Measurements from ENCODE around the gene GGT6. TPM values are rescaled to one million over a fixed set of nuclear protein-coding genes. Genes with fewer than 3 reads are reported as not detected.

The GGT6 gene
- total RNA-seq, 1 experiment from 2014 or later, result not detected

DNA sequence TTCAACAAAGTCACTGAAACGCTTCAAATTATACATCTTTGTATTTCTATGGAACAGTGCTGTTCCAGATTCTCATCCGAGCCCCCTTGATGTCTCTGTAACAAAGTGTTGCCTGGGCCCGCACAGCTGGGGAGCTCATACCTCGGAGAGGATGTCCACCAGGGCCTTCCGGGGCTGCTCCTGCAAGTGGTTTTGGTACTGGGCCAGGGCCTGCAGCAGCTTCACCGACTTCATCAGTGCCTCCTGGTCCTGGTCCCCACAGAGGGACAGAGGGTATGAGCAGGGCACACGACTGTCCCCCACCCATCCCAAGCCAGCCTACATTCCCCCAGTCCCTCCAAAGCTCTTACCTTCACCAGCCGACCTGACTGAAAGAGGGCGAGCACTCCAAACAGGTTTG, 6.7 kb downstream of the GGT6 start:
- DNase-seq (ENCODE audit: low read depth), result no peak

DNA sequence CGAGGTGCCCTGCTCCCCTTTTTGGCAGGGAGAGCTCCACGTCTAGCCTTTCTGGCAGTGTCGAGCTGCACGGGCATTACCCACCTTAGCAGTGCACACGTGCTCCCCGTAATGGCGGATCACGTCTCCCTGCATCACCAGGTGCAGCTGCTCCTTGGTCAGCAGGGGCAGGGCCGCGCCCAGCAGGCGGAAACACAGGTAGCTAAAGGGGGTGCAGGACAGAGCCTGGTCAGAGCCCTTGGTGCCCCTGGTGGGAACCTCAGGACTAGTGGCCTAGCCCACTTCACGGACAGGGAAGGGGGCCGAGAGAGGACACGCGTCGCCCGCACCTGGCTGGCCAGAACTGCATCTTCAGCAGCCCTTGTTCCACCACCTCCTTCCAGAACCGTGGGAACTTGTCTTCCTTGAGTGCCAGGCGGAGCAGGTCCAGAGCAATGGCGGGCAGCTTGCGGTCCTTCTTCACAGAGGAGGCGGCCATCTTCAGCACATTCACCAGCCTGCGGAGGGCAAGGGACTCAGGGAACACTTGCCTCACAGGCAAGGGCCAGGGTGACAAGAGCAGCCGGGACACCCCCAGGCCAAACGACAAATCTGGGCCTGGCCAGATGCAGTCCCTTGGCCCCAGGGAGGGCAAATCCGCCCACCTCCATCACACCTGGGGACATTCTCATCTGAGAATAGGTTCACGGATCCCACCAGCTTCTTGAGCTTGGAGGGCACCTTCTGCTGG, 8.4 kb downstream of the GGT6 start:
- no peak for DNase-seq (ENCODE audit: low read depth)

DNA sequence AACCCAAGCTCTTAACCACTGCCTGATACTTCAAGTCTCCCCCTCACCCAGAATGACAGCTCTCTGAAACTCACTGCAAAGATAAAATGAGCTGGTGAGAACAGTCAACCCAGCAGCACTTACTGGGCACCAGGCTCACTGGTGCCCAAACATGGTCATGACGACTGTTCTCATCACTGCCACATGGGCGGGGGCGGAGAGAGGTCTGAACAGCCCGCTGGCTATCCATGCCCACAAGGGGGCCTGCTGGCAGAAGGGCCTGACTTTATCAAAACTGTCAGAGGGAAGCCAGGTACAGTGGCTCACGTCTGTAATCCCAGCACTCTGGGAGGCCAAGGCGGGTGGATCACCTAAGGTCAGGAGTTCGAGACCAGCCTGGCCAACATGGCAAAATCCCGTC, 9.2 kb downstream of the GGT6 start:
- no peak for DNase-seq (ENCODE audit: low read depth)

DNA sequence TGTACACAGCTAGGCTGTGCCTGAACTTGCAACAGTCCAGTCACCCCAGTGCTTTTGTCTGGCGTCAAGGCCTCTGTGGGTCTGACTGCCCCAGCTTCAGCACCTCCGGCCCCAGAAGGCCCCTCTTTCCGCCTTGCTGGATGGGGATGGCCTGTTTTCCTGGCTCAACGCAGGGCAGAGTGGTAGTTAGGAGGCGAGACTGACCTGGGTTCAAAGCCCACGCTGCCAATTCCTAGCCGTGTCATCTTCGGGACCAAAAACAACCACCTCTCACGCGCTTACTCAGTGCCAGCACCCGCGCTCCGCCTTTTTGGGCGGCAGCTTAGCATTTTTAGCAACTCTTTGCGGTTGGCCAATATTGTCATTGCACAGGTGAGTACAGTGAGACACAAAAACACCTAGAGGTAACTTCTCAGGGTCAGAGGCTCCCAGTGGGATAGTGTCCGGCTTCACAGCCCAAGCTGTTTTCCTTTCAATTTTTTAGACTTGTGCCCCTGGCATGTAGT, 9.8 kb downstream of the GGT6 start:
- no peak for DNase-seq (ENCODE audit: low read depth)

DNA sequence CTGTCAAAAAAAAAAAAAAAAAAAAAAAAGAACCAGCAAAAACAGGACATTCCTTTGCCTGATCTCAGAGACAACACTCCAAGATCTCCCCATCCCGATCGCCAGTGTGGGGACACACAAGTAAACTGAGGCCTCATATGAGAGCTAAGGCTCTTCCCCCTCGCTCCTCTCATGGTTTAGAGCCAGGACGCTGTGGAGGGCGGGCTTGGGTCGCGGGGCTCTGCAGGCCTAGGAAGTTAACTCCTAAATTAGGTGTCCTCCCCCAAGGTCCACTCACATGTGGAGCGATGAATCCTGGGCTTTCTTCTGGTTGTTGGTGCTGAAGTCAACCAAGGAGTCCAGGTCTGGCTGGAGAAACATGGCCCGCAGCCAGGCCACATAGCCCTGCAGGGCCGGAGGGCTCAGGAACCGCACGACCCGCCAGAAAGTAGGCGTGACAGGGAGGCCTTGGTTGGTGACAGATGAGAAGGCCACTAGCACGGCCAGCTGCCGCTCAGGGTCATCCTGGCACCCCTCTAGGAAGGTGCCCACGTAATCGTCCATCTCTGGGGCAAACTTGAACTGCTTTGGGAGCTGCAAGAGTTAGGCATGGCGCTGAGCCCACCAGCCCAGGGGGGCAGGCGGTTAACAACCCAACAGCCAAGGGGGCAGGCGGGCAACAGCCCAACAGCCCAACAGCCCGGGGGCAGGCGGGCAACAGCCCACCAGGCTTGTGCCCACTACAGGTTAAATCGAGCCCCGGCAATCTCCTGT, 10.4 kb downstream of the GGT6 start:
- no peak for DNase-seq (ENCODE audit: low read depth)

DNA sequence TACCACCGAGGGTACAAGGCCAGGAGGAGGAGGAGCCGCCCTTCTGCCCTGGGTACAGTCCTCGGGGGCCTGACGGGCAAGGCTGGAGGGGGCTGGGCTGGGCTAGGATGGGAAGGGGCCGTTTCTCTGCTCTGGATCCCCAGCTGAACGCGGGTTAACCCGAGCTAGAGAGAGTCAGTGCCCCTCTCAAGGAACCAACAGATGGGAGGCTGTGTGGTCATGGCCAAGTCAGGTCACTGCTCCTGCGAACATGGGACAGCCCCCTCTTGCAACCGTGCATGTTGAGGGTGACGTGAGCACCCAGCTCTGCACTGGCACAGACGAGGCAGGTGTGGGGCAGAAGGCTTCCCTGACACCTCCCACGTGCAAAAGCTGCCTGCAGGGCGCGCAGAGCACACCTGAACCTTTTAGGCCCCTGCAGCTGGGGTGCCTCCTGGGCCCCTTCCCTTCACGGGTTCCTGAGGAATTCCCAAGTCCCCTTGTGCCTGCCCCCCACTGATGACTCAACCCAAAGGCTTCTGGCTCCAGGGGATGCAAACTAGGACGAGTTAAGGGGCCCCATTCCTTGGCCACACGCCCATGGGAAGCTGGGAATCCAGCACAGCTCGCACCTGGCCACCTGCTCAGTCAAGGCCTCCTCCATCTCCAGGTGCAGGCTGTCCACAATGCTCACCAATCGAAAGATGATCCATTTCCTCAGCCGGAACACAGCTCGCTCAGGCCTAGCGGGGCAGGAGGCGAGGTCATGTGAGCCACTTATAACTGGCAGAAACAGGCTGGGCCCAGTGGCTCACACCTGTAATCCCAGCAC, 11.5 kb downstream of the GGT6 start:
- no peak for DNase-seq (ENCODE audit: low read depth)

DNA sequence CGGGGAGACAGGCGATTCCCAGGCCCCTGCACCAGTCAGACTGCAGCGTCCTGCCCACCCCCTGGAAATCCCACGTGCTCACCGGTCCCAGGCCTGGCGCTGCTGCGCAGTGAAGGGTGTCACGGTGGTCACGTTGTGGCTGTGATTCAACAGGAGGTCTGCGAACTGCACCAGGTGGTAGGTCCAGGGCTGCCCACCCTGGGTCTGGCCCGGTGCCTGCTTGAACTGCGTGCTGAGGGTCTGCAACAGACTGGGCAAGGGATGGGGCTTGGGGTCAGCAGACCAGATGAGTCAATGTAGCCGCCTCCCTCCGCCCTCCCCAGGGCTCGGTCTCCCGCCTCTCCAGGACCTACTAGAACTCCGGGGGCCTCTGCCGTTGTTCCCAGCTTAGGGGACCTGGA, 12.3 kb downstream of the GGT6 start:
- no peak for DNase-seq (ENCODE audit: low read depth)

DNA sequence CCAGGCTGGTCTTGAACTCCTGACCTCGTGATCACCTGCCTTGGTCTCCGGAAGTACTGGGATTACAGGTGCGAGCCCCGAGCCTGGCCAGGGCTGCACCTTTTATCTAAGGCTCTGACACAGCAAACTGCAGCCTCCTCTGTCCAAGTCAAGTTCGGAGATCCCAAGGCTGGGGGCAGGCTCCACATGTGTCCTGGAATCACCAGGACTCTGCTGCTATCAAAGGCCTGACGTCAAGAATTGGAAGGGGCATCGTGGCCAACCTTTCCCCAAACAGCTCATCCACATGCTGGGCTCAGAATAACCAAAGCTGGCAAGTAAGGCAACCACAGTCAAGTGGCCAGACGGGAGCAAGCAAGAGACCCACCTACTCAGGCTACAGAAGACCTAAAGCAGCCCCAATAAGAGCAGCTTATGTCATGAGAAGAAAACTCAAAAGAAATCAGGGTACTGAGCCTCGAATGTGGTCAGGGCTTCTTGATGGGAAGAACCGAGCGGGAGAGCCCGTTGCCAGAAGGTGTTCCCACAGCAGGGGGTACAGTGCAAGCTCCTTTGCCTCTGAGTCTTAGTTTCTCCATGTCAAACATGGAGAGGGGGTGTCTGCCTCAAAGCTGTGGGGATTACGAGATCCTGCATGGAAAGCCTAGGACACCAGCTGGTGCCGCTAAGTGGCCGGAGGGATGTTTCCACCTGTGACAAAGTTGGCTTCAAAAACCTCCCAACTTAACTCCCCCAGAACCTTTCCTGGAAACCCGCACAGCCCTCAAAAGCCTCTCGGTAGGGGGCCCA, 13.1 kb downstream of the GGT6 start:
- no peak for DNase-seq (ENCODE audit: low read depth)

DNA sequence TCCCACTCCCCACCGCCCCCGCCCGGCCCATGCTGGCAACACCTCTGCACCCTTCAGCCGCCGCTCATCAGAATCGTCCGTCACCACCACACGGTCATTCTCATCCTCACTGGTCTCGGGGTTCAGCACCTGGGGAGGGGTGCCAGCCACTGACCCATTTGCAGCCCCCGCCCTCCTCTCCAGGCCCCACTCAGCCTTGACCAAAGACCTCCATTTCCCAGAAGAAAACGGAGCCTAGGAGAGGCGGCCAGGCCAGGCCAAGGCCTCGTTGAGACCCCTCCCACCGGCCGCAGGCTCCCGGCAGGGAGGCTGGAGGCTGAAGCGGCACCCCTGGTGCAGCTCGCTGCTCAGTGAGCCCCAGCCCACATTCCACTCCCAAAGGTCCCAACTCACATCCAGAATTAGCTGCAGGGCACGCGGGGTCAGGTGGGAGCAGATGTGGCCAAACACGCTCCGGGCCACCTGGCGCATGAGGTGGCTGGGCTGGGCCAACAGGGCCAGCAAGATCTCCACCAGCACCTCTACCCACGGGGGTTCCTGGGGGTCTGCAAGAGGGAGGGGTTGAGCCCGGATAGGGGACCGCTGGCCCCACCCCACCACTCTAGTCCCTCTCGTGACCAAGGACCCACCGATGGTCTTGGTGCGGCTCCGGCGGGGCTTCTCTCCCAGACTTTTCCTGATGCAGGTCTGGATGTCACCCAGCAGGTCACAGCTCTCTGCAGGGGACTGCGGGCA, 15.0 kb downstream of the GGT6 start:
- DNase-seq (ENCODE audit: low read depth), result no peak

DNA sequence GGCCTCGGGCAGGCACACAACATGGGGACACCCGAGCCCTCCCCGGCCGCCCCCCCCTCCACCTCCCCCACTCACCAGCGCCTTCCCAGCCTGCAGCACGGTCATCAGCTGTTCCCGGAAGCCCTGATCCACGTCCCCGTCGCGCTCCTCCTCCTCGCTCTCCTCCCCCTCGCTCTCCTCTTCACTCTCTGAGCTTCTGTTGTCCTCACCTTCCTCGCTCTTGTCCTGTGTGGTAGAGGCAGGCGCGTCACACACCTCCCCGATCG, 15.5 kb downstream of the GGT6 start:
- DNase-seq (ENCODE audit: low read depth), result no peak

DNA sequence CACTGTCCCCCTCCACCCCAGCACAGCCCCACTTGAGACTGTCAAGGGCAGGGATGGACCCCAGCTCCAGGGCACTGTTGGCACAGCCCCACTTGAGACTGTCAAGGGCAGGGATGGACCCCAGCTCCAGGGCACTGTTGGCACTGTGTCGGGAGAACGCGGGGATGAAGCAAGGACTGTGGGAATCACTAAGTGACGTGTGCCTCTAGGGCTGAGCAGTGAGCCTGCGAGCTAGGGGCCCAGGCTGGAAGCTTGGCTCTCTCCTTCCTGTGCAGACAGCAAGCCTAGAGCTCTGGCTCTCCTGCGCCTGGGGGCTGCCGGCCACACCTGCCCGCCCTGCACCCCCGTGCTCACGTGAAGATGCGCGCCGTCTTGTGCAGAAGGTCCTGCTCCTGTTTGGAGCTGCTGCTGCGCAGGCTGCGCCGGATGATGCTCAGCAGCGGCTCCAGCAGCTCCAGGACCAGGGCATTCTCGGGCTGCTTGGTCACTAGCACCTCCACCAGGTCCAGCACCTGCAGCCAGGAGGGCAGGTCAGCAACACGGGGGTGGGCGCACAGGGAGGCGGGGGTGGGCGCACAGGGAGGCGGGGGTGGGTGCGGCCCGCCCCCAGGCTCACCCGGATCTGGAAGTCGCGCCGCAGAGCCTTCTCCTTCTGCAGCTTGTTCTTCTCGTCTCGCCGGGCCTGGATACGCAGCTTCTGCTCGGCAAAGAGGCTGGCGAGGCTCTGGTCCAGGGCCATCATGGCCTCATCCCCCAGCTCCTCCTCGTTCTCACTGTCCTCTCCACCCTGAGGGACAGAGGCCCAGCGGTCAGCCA, 16.0 kb downstream of the GGT6 start:
- DNase-seq (ENCODE audit: low read depth), result no peak

DNA sequence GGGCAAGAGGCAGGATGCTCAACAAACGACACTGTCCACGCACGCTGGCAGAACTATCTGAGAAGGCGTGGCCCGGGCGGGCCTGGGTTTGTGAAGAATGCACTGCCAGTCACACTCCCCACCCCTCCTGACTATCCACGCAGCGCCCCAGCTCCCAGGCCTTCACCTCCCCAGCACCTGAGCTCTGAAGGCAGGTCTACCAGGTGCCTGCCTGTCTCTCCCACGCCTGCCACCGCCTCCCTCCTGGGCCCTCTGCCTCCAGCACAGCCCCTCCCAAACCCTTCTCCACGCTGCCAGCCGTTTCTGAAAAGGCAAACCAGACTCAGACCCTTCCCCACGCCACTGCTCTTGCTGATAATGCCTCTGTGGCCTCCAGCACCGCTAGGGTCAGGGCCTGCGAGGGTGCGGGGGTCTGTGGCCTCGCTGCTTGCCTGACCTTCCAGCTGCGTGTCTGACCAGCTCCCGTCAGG, 16.8 kb downstream of the GGT6 start:
- DNase-seq (ENCODE audit: low read depth), result no peak

DNA sequence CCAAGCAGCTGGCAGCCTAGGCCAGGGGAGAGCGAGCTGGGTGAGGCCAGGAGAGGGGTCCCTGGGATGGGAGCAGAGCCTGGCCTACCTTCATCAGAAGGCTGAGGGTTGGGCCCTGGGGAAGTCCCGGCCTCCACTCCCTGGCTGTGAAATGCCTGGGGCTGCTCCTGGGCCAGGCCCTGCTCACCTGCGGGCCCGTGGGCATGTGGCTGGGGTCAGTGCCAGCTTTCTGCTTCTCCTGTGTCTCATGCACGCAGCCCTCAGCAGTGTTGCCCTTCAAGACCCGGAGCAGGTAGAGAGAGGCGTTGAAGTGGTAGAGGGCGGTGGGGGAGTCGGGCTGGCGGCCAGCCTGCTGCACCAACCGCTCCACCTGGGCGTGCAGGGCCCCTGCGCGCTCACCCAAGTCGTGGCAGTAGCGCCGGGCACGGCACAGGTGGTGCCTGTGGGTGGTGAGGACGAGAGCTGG, 17.6 kb downstream of the GGT6 start:
- DNase-seq (ENCODE audit: low read depth), result no peak

DNA sequence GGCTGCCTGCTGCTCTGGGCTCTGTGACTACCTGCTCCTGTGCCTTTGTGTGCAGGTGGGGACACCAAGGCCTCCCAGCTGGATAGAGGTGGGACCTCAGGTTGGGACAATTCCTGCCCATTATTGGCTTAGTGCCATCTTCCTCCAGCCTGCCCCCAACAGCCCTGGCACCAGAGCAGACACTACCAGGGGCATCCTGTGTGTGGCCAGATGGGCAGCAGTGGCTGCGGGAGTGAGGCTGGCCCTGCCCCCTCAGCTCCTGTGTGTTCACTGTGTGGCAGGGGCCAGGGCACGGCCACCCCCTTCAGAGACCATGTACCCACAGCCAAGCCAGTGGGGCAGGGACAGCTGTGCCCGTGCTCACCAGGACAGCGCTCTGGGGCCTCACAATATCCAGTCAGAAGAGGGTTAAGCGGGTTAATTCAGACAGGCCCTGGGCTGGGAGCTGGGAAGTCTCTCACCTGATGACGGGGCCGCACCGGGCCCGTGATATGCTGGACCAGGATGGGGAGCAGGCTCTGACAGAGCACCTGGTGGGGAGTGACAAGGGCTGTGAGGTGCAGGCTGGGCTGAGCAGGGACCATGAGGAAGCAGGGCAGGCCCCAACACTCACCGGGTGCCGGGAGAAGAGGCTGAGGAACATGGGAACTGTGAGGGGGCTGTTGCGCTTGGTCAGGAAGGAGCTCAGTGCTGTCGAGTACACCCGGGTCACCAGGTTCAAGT, 18.2 kb downstream of the GGT6 start:
- no peak for DNase-seq (ENCODE audit: low read depth)

DNA sequence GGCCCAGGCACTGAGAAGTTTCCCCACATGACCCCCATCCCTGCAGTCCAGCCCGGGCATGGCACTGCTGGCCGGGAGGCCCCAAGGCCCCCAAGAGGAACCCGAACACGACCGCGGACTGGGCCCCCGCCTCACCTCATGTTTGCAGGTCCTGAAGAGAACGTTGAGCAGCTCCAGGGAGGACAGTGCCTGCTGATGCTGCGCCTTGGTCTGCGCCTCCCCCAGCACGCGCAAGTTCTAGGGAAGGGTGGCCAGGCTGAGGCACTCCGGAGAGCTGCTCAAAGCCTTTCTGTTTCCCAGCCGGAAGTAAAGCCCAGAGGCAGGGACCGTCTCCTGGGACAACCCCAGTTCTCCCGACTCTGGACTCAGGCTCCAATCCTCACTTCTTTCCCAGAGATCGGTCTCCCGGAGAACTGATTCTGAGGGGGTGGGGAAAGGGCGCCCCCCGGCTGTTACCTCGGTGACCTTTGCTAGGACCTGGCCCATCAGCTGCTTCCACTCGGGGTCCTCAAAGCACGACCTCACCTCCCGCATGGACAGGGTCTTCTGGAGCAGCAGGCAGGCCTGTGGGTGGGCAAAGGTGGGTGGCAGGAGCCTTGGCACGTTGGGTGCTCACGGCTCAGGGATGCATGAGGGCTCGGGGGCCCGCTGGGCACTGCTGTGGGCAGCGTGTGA, 18.9 kb downstream of the GGT6 start:
- DNase-seq (ENCODE audit: low read depth), result no peak

DNA sequence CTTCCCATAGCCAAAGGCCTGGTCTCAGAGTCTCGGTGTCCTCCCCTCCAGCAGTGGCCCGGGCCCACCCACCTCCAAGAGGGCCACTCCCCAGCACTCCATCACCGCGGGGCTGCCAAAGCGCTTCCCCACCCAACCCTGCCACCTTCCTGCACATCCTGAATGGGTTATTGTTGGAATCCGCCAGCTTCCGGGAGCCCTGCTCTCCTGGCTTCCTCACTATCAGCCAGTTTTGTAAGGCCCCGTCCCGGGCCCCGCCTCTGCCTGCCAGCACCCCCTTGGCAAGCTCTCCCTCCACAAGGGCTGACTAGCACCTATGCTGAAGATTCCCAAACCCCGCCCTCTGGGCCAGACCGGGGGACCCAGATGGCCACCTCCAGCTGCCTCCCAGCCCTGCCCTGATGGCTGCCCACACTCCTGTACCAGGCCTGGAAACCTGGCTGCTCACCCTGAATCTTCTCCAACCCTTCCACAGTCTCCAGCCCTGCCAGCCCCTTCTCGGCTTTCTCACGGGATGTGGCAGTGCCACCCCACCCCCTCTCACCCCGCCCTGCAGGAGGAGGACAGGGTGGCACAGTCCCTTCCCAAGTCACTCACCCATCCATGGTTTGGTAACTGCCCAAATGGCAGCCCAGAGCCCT, 19.6 kb downstream of the GGT6 start:
- no peak for DNase-seq (ENCODE audit: low read depth)

DNA sequence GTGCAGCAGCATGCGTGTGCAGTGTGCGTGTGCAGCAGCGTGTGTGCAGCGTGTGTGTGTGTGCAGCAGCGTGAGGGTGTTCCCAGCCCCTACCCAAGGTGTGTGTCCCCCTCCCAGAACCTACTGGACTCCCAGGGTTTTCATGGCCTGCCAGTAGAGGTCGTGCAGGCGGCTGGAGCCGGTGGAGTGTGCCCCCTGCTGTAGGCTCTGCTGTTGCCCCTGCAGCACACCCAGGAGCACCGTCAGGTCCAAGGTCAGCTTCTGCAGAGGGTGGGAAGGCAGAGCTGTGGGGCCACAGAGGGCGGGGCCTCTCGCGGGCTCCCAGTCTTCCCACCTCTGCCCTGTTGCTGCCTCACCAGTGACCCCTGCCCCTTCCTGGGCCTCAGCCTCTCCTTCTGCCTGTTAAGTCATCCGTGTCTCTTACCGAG, 20.1 kb downstream of the GGT6 start:
- DNase-seq (ENCODE audit: low read depth), result no peak

DNA sequence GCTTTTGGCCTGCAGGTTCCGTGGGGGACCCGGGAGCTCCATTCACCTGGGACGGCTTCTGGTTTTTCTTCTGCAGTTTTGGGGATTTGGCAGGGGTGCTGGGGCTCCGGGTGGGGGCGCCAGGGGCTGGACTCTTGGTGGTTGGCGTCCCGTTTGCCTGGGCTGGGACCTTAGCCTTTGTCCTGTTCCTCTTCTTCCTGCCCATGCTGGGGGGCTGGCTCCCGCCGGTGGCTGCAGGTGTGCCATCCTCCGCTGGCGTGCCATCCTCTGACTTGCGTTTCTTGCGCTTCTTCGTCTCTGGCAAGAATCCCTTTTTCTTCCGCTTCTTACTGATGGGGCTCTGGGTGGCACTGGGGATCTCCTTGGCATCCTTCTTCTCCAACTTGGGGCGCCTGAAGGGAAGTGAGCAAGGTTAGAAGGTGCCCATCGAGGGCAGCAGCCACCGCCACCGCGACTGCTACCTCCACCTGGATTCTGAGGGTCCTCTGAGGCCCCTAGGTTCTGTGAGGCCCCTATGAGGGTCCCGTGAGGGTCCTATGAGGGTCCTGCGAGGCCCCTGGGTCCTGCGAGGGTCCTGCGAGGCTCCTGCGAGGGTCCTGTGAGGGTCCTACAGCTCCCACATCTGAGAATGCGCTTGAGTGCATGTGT, 20.7 kb downstream of the GGT6 start:
- DNase-seq (ENCODE audit: low read depth), result no peak
